GM21360 (cell line): Measurements from ENCODE around the gene TBC1D2.

Source experiments
- ATAC-seq: cut with Tn5 transposase; IDR thresholded peaks from one replicate; pipeline ENCODE4 v1.9.1; 2021; ENCODE audit warnings: mild to moderate bottlenecking, moderate library complexity; ENCODE audit not compliant: unreplicated experiment

Gene TBC1D2

DNA sequence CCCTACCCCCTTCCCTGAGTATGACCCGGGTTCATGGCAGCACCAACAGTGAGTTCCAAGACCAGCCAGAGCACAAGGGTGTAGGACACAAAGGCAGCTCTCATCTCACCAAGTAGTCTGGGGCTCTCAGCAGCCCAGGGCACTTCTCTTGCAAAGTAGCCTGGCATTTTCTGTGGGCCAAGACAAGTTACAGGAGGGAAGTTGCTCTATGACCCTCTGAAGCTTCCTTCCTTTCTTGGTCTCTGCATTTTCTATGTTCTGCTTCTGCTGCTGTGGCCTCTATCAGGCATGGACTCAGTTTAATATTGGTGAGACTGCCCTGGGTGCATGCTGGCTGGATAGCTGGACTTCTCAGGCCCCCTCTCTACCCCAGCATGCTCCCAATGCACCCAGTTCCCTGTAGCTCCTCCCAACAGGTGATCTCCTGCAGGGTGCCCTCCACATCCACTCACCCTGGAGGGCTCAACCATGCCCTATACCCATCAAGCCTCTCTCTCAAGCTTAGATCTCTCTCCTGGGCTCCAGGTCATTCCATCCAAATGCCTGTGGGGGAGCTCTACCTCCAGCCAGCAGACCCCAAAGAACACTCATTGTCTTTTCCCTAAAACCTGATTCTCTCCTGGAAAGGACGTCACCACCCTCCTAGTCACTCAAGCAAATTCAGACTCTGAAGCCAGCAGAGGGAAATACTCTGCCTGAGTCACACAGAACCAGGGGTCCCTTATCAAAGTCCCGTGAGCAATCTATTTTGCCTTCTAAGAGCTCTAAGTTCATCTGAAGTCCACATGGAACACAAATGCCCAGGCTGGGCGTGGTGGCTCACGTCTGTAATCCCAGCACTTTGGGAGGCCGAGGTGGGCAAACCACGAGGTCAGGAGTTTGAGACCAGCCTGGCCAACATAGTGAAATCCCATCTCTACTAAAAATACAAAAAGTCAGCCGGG, 13.8 kb downstream of the TBC1D2 start:
- no peak for ATAC-seq

DNA sequence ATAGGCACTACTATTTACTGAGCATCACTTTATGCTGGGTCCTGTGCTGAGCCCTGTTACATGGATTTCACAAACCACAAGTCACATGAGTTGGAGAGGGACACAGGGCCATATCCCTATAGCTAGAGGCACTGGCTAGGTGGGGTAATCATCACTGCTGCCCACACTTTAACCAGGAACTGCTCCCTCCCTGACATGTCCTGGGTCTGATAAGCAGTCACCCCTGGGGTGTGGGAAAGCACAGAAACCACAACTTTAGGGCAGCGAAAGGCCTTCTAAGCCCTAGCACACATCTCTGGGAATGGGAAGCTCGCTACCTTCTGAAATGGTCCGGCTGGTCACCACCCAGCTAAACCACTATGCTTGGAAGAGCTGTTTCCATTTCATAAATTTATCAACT, 15.0 kb downstream of the TBC1D2 start:
- no peak for ATAC-seq

DNA sequence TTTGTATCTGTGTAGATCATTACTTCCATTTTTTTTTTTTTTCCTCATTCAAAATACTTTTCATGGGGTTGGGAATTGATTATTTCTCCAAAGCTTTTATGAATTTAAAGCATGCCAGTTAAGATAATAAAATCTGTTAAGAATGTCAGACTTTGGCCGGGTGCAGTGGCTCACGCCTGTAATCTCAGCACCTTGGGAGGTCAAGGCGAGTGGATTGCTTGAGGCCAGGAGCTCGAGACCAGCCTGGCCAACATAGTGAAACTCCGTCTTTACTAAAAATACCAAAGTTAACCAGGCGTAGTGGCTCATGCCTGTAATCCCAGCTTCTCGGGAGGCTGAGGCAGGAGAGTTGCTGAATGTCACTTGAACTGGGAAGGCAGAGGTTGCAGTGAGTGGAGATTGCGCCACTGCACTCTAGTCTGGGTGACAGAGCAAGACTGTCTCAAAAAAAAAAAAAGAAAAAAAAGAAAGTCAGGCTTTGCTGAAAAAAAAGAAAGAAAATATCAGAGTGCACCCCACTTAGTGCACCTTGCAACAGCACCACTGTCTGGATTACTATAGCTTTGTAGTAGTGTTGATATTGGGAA, 18.5 kb downstream of the TBC1D2 start:
- ATAC-seq, result no peak

DNA sequence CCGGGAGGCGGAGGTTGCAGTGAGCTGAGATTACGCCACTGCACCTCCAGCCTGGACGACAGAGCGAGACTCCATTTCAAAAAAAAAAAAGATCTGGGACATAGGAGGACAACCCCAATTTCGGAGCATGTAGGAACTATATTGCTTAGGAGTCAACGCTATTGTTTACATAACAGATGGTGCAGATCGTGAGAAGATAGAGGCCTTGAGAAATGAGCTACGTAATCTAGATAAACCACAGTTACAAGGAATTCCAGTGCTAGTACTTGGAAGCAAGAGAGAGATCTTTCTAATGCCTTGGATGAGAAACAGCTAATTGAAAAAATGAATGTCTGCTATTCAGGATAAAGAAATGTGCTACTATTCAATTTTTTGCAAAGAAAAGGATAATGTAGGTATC, 20.3 kb downstream of the TBC1D2 start:
- no peak for ATAC-seq

DNA sequence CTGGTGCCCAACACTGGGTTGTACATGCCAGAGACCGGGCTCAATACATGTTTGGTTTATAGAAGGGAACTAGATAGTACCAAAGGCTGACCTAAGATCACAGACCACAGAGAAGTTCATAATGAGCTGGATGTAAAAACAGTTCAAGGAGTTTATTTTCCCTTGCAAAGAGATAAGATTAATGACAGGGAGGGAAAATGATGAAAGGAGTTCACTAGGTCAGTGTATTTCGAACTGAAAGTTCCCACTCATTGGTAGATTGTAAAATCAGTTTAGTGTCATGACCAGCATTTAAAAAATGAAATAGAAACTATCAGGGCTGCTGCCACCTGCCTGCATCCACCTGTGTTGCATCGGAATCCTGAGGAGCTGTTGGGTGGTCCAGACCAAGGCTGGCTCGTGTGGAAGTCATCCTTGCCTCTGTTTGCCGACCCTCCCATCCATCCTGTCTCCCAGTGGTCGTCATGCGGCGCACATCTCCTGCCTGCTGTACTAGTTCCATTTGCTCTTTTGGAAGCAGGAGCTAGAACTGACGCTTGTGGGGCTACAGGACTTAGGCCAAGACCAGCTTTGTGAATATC, 21.1 kb downstream of the TBC1D2 start:
- ATAC-seq, result no peak

DNA sequence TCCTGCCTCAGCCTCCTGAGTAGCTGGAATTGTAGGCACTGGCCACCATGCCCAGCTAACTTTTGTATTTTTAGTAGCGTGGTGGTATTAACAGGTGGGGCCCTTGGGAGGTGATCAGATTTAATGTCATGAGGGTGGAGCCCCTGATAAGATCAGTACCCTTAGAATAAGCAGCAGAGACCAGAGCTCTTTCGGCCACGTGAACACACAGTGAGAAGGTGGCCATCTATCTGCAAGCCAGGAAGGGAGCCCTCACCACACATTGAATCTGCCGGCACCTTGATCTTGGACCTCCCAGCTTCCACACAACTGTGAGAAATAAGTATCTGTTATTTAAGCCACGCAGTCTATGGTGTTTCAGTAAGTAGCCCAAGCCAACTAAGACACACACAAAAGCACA, 22.5 kb downstream of the TBC1D2 start:
- no peak for ATAC-seq

DNA sequence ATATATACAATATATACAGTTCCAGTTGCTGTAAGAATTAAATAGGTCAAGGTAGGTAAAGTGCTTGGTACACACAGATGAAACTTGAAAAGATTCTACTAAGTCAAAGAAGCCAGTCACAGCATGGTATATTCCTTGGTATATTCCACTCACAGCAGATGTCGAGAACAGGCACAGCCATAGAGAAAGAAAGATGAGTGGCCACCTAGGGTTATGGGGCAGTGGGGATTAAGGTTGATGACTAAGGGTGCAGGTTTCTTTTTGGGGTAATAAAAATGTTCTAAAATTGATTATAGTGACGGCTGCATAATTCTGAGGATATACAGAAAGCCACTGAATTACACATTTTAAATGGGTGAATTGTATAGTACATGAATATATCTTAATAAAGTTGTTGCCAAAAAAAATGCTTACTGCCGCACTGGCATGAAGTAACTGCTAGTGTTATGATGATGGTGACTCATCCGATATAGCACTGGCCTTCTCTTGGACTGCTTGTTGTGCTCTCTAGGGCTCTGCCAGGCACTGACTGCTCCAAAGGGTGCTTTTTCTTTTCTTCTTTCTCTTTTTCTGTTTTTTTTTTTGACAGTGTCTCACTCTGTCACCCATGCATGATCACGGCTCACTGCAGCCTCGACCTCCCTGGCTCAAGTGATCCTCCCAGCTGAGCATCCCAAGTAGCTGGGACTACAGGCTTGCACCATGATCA, 23.5 kb downstream of the TBC1D2 start:
- no peak for ATAC-seq

DNA sequence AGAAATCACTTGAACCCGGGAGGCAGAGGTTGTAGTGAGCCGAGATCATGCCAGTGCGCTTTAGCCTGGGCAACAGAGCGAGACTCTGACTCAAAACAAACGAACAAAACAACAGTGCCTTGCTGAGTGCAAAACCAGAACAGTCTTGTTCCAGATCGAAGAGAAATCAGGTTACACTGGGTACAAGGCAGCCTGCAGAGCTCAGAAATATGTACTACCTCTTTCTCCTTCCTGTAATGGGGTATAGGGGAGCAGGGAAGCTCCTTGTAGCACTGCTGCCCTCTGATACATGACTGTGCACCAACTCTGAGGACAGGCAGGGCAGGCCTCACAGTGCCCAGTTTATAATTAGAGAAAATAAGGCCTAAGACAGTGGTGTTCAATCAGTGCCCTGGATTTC, 24.7 kb downstream of the TBC1D2 start:
- ATAC-seq, result no peak

DNA sequence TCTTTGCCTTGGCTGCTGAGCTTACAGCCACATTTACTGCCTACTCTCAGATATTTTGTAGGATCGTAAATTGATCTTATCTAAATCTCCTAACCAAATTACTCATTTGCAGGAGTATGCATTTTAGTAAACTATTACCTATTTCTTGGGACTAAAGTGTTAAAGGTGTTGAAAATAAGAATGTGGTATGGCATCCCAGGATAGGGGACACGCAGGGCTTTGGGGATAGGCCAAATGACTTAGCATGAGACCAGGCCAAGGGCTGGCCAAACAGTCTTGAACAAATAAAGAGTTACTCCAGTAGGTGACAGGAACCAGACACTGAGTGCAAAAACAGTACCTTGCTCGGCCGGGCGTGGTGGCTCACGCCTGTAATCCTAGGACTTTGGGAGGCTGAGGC, 25.1 kb downstream of the TBC1D2 start:
- ATAC-seq, result no peak

DNA sequence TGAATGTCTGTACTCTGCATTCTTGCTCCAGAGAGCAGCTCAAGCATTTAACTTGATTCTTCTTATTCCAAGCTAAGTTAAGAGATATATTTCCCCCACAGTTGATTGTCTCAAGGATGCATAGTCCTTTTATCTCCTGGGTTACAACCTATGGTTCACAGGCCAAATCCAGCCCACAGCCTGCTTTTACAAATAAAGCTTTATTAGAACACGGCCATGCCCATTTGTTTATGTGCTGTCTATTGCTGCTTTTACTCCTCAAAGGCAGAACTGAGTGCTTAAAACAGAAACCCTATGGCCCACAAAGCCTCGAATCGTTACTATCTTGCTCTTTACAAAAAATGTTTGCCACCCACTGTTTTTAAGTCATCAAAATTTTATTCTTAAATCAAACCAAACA, 25.8 kb downstream of the TBC1D2 start:
- ATAC-seq, result no peak

DNA sequence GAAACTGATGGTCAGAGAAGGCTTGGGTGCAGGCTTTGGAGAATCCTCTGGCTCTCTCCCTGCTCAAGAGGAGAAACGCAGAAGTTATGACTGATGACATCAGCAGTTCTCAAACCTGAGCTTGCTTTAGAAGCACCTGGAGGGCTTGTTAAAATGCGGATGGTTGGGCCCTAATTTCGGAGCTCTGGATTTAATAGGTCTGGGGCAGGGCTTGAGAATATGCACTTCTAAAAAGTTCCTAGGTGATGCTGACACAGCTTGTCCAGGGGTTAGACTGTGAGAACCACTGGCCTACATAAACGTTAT, 26.4 kb downstream of the TBC1D2 start:
- ATAC-seq, result no peak

DNA sequence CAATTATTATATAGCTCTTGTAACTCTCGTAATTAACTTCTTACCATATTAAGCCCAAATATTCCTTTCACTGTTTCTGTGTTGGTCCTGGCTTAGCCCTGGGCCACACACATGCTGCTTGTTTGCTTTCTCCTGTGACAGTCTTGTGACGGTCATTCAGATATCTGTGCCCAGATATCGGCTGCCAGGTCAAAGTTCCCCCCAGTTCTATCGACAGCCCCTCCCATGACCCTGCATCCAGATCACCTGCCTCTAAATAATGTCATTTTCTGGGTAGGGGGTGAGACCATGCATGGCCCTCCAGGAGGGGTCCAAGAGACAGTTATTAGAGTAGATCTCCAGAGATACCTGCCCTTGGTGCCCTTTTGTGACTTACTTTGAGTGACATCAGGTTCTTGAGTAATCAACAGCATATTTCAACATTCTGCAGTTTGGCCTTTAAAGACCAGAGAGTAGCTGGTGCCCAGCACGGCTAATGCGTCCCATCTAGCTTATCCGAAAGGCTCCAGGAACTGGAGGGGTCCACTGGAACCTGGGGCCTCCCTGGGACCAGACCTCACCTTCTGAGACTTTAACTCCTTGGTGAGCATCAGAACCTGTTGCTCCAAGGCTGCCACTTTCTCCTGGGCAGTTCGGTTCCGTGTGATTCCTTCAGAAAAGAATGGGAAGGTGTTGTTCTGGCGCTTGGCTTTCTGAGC, 26.9 kb downstream of the TBC1D2 start:
- ATAC-seq, result no peak

DNA sequence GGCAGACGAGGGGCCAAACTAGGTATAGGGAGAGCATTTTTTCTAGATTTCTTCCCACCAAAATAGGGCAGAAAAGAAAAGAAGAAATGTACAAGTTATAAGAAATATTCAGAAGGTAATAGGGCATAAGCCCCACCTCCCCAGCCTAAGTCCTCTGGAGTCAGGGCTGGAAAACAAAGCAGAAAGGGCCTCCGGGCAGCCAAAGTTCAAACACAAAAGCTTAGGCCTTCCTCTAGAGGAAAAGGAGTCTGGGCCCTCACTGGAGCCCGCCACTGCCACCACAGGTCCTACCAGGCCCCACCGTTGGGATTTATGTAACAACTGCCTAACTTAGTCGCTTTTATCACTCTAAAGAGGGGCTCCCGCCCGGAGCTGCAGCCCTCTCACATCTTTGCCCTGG, 27.6 kb downstream of the TBC1D2 start:
- no peak for ATAC-seq

DNA sequence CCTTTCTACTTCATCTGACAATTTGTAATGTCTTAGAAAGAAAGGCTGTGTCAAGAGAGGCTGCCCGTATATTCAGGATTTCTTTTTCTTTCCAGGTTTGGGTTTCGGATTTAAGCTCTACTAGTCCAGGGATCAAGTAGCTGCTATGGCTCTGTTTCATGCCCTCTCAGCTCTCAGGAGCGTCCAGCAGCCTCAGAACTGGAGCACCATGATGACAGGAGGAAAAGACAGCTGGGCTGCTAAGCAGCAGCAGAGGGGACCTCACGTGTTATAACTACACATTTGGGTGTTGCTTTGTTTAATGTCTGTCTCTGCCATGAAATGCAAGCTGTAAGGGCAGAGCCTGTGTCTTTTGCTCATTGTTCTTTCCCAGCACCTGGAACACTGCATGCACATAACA, 28.5 kb downstream of the TBC1D2 start:
- ATAC-seq, result no peak

DNA sequence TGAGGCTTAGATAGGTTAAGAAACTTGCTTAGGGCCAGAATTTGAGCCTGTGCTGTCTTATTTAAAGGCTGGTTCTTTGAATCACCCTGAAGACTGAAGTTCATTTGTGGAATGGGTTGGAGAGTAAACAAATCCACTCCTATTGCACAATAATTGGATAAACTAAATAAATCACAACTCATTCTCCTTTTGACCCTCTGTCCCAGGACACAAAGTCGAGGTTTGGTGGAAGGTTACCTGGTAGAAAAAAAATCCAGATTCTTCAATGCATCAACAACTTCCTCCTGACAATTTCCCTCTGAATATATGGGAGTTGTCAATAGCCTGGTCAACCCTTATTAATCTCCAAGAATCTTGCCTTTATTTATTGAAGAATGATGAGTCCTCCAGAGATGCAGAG, 28.9 kb downstream of the TBC1D2 start:
- no peak for ATAC-seq

DNA sequence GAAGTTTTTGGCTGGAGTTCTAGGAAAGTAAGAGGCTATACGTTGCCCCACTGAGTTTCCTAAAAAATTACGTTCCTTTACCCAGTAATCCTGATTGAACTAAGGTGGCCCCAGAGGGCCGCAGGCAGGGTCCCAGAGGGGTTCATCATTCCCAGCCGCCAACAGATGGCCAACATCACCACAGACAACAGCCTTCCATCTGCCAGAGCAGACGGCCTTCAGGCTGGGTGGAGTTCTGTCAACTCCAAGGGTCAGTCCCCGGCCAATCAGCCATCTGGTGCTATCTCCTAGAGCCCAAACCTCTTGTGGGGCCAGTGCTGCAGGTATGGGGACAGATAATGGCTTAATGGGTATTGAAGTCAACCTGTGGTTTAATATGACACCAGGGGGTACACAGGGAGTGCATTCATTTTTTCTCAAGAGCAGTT, 30.4 kb downstream of the TBC1D2 start:
- no peak for ATAC-seq

DNA sequence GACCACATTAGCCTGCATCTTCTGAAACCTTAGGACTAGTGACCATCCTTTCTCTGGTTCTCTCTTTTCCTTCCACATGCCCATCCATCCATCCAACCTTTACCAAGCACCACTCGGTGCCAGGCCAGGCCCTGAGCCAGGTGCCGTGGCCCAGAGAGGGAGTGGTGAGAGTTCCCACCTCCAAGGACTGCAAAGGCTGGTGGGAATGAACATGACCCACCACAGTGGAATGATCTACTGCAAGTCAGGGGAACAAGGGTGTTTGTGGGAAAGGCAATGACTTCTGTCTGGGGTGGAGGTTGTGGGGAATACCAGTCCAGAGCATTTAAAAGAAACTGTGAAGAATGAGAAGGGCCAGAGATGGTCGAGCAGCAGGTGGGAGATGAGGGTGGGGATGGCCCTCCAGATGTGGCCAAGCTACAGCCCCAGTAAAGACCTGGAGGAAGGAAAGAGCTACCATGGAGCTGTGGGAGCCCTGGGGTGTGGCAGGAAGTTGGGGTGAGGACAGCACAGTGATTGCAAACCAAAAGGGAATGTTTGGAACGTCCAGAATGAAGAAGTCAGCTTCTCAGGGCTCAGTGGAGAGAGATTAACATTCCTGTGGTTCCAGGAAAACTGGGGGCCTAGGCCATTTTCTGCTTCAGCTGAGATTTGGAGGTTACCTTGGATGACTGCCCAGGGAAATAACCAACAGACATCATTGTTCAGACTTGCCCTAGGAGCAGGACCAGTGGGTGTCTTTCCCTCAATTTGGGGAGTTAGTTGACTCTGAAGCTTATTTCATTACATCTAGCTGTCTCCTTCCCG, 32.4 kb downstream of the TBC1D2 start:
- no peak for ATAC-seq

DNA sequence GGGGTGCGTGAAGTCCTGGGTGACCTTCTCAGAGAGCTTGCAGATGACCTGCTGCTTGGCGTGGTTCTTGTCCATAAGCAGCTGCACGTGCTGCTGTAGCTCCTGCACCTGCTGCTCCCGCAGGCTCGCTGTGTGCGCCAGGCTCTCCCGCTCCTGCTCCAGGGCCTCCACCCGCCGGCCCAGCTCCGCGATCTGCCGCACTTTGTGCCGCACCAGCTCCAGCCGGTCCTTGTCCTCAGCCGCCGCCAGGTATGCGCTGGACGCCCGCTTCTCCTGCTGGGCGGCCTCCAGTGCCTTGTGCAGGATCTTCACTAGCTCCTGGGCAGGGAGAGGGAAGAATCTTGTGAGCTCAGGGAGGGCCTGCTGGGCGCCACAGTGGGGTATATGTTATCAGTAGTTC, 34.5 kb downstream of the TBC1D2 start:
- no peak for ATAC-seq

DNA sequence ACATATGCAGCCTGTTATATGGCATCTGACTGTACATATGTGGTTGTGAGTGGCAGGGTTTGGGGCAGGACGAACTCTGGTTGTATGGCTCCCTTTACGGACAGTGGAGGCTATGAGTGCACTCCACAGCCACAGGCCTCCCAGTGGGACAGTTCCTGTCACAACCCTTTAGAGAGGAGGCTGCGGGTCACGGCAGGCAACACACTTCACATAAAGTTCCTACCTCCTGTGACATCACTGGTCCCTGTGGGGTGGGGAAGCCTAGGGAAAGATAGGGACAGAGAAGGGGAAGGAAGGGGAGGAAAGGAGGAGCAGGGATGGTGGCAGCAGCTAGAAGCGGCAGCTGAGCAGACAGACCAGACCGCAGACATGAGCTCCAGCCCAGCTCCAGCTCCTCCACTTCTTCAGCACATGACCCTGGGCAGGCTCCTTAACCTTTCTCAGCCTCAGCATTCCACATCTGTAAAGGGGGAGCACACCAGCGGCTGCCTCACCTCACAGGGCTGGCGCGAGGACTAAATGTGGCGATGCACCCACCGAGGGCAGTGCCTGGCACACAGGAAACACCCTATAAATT, 35.6 kb downstream of the TBC1D2 start:
- no peak for ATAC-seq

DNA sequence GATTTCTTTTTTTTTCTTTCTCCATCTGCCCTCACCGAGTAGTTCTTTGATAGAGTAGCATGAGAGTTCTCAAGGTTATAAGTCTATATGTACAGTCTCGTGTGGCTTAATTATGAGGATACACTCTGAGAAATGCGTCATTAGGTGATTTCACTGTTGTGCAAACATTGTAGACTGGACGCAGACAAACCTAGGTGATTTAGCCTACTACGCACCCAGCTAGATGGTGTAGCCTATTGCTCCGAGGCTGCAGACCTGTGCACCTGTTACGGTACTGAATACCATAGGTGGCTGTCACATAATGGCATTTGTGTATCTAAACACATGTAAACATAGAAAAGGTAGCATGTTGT, 36.1 kb downstream of the TBC1D2 start:
- ATAC-seq, result no peak
